ENCODE results near the gene OSBPL8.

Gene OSBPL8

GRCh38 chr12:76555231-76555767 is 4.3 kb downstream of the OSBPL8 start:
- DNase-seq (ENCODE audit: low spot score), result no peak

DNA sequence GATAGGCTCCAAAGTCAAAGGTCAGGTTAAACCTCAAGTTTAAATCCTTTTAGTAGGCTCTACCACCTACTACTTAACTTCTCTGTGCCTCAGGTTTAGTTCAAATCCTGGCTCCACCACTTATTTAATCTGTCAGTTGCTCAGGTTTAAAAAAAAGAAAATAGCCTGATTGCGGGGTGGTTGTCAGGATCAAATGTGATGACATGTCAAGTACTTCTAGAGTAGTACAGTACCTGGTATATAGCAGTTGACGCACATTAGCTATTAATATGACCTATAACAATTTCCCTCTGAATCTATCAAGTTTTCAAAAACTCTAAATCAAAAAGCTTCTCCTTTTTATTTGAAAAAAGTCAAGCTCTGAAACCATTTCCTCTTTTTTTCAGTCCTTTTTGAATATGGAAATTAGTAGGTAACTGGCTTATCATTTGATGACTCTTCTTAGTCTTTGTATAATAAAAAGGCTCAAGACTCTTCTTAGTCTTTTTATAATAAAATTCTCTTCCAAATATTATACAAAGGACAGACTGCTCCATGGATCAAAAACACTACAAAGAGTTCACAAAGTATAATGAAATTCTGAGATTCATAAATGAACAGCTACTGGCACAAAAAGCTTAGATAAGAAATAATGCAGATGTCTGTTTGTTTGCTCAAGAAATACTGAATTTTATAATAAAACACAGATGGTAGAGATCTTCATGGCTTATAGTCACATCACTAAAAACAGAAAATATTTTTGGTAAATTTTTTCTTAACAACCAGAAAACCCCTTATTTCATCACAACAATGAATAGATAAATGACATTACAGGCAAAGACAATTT is 5.0 kb downstream of the OSBPL8 start:
- no peak for DNase-seq (ENCODE audit: low spot score)

GRCh38 chr12:76552343-76552938 is 7.1 kb downstream of the OSBPL8 start:
- DNase-seq (ENCODE audit: low spot score), result no peak

- DNase-seq (ENCODE audit: low spot score), result no peak
Observed at GRCh38 chr12:76551482-76551888, 8.1 kb downstream of the OSBPL8 start.

DNA sequence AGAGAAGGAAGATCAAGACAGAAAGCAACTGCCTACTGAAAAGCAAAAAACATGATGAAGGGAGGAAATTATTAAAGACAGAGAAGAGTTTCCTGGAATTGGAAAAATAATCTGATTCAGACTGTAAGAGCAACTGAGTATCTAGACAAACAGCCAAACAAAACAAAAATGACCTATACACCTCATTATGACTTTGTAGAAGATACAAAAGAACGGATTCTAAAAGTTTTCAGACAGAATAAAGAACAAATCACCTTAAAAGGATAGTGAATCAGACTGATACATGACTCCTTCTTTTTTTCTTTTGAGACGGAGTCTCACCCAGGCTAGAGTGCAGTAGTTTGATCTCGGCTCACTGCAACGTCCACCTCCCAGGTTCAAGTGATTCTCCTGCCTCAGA is 10.4 kb downstream of the OSBPL8 start:
- no peak for DNase-seq (ENCODE audit: low spot score)

GRCh38 chr12:76548222-76548837 is 11.2 kb downstream of the OSBPL8 start:
- no peak for DNase-seq (ENCODE audit: low spot score)

DNA sequence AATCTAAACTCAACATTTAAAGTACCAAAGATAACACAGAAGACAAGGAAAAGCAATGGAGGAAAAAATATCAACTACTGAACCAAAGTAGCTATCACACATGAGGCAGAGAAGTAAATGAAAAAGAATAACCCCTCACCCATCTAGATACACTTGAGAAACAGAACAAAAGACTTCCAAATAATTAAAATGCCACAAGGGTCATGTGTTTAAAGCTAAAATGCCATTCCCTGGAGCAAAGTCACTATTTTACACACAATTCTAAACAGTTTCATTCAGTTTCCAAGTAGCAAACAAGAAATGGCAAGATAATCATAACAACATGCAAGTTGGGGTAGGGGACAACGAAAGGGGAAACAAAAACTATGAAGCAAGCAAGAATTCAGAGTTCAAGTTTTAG is 12.0 kb downstream of the OSBPL8 start:
- DNase-seq (ENCODE audit: low spot score), result no peak

DNA sequence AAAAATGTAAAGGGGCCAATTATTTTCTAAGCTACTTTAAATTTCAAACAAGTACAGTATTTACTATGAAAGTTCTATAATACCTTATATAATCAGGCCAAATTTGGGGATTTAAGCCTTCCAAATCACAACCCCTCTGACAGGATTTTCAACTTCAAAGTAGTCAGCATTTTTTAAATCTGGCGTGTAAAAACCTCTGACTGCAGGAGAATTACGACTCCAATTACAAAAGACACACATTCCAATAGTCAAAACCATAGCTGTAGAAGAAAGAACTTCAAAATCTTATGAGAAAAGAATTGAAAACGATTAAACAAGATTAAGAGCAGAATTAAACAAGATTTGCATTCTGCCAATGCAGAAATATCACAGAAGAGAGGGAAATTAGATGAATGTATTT is 12.7 kb downstream of the OSBPL8 start:
- no peak for DNase-seq (ENCODE audit: low spot score)

- DNase-seq (ENCODE audit: low spot score), result no peak
Observed at GRCh38 chr12:76545486-76545885, 14.1 kb downstream of the OSBPL8 start.

GRCh38 chr12:76544601-76545261 is 14.8 kb downstream of the OSBPL8 start:
- no peak for DNase-seq (ENCODE audit: low spot score)

DNA sequence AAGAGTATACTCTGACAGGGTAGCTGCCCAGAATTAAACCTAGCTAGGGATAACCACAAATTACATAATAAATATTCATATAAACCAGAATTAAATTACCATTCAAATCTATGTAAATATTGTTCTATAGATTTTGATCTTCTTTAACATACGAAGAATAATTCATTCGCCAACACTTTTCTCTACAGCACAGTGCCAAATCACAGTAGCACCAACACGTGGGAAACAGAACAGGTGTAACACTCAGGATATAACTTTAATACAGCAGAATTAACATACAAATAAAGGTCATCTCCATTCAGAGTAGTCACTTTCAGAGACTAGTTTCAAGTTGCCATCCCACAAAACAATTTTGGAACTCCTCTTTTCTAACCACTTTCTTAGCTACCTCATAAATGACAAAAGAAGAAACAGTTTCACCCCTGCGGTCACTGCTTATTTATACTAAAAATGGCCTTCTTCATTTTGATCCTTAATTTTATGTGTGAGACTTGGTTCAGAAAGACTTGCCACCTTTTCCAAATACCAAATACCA is 15.7 kb downstream of the OSBPL8 start:
- no peak for DNase-seq (ENCODE audit: low spot score)

GRCh38 chr12:76542908-76543307 is 16.7 kb downstream of the OSBPL8 start:
- DNase-seq (ENCODE audit: low spot score), result no peak

- DNase-seq (ENCODE audit: low spot score), result no peak
Observed at GRCh38 chr12:76539727-76540126, 19.8 kb downstream of the OSBPL8 start.

GRCh38 chr12:76537923-76538322 is 21.6 kb downstream of the OSBPL8 start:
- DNase-seq (ENCODE audit: low spot score), result no peak

- DNase-seq (ENCODE audit: low spot score), result no peak
Observed at GRCh38 chr12:76536546-76536945, 23.0 kb downstream of the OSBPL8 start.

GRCh38 chr12:76535170-76535569 is 24.4 kb downstream of the OSBPL8 start:
- no peak for DNase-seq (ENCODE audit: low spot score)

DNA sequence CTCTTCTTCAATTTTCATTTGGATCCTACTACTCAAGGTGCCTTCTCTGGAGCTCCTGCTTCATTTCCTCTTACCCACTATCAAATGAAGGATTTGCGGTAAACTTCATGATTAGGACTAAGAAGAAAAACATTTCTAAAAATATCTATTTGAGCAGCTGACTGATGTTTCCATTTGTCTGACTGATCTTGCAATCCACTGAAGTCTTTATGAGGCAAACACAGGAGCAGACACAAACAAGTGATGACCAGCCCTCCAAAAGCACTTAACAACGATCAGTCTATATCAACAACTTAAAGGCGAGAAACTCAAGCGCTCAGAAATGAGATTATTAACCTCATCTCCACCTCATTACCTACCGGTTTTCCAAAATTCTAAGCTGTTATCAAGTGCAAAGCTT is 26.2 kb downstream of the OSBPL8 start:
- no peak for DNase-seq (ENCODE audit: low spot score)

- no peak for DNase-seq (ENCODE audit: low spot score)
Observed at GRCh38 chr12:76532520-76532919, 27.1 kb downstream of the OSBPL8 start.

GRCh38 chr12:76531056-76531455 is 28.5 kb downstream of the OSBPL8 start:
- no peak for DNase-seq (ENCODE audit: low spot score)

DNA sequence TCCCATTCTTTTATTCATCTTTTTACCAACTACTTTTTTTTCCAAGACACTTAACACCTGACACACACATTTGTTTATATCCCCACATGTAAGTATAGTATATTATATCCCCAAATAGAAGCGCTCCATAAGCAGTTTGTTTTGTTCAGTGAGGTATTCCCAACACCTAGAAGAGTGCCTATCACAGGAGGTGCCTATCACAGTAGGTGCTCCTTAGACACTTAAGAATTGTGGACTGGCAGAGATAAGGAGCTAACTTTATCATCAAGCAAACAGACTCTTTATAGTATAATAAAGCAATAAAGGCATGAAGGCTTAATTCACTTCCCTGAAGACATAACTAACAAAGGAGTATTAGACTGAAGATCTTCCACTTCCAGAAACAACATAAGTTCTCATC is 29.1 kb downstream of the OSBPL8 start:
- DNase-seq (ENCODE audit: low spot score), result no peak

DNA sequence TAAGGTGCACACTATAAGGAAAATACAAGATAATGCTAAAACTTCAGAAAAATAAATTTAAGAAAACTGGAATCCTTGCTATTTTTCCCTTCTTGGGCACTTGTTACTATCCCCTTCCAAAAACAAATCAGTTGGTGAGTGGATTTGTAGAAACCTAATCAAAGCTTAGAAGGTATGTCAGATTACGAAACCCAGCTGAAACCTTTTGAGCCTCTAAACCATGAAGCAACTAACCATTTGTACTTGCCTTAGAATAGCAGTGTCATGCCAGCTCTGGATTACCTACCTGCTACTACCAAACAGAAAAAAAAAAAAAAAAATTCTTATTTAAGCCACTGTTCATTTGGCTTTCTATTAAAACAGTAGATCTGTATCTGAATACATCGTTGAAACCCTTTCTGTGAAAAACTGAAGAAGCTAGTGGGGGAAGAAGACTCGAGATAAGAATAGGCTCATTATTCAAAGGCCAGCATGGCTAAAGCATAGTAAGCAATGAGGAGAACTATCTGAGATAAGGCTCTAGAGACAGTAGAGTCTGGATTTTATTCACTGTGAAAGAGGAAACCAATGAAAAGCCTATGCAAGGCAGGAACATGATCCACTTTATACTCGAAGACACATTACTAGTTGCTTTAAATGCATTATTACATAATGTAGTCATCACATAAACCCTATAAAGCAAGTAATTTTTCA is 30.2 kb downstream of the OSBPL8 start:
- no peak for DNase-seq (ENCODE audit: low spot score)

GRCh38 chr12:76523408-76523807 is 36.2 kb downstream of the OSBPL8 start:
- no peak for DNase-seq (ENCODE audit: low spot score)

Measured in cerebellar cortex (tissue), 1 donor.